Naive B cell (primary cell): ENCODE data around the gene GARNL3. TPM values are rescaled to one million over a fixed set of nuclear protein-coding genes. Genes with fewer than 3 reads are reported as not detected.

Experiments used
- ATAC-seq, 2 donors: fragments of 150-1000 bp; cut with Tn5 transposase; 2 replicates each; pipeline ENCODE4 v1.10.0; 2021; ENCODE audit warnings: low read depth in 2 of 2, mild to moderate bottlenecking in 2 of 2, moderate library complexity in 2 of 2
- DNase-seq: peaks from one replicate; pipeline ENCODE4 v3.0.0; 2022
- H3K27ac Mint-ChIP-seq, 6 donors: one replicate each; pipeline ENCODE4 v1.8.0; 2020 to 2022; ENCODE audit warnings: mild to moderate bottlenecking in 6 of 6, mixed read lengths in 6 of 6, moderate library complexity in 5 of 6, inconsistent platforms in 2 of 6
- H3K27me3 Mint-ChIP-seq, 3 donors: one replicate each; pipeline ENCODE4 v1.8.0; 2021 to 2022; ENCODE audit warnings: mixed read lengths in 3 of 3, mild to moderate bottlenecking in 1 of 3
- H3K36me3 Mint-ChIP-seq, 2 donors: one replicate each; pipeline ENCODE4 v1.8.0; 2020 to 2022; ENCODE audit warnings: mixed read lengths in 2 of 2, inconsistent platforms in 1 of 2, mild to moderate bottlenecking in 1 of 2
- H3K4me1 Mint-ChIP-seq, 3 donors: one replicate each; pipeline ENCODE4 v1.8.0; 2020 to 2022; ENCODE audit warnings: mixed read lengths in 3 of 3, inconsistent platforms in 1 of 3, mild to moderate bottlenecking in 1 of 3, moderate library complexity in 1 of 3
- H3K4me3 Mint-ChIP-seq, 8 donors: one replicate each; pipeline ENCODE4 v1.8.0; 2020 to 2022; ENCODE audit warnings: mild to moderate bottlenecking in 8 of 8, mixed read lengths in 8 of 8, moderate library complexity in 8 of 8, inconsistent platforms in 2 of 8
- H3K9me3 Mint-ChIP-seq, 7 donors: one replicate each; pipeline ENCODE4 v1.8.0; 2020 to 2022; ENCODE audit warnings: mixed read lengths in 7 of 7, mild to moderate bottlenecking in 5 of 7, inconsistent platforms in 2 of 7, moderate library complexity in 1 of 7
- polyA plus RNA-seq, 6 donors: library from polyadenylated mRNA; unstranded; fragments of 300-500 nt; fragmentation: Illumina TruSeq; gene quantifications; one replicate each; pipeline ENCODE4 v1.2.3, GENCODE V29; 2021; ENCODE audit warnings: low read depth in 6 of 6

Gene GARNL3
- polyA plus RNA-seq, 6 donors from 2014 or later = 0.71 to 3.1 (median 1.1) TPM; not detected in 2

DNA sequence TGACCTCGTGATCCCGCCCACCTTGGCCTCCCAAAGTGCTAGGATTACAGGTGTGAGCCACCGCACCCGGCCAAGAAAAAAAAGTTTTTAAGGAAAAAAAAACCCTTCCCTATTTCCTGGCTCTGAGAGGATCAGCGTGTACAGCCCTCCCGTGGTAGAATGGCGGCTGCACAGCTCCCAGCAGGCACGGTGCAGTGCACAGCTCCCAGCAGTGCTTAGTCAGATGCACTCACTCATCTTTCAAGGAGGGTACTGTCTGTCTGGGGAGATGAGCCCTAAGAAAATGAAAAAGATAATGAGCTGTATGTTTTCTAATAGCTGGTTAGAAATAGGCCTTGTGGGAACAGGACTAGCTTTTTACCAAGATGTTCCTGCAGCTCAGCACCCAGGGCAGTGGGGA is 95.7 kb downstream of the GARNL3 start:
- Mint-ChIP-seq H3K27ac (no peak overlapping the region), H3K9me3 (no peaks in the 10 kb centered on the region), H3K4me3 (no peak overlapping the region), H3K4me1 (peaks cover 0 to 3% (median 0%) of the 10 kb centered on the region in 3 donors), H3K27me3 (peaks cover 0 to 10% (median 9%) of the 10 kb centered on the region in 3 donors), H3K36me3 (peaks cover 0 to 4% of the 10 kb centered on the region in 2 donors)
- no peak for ATAC-seq
- no peak for DNase-seq

DNA sequence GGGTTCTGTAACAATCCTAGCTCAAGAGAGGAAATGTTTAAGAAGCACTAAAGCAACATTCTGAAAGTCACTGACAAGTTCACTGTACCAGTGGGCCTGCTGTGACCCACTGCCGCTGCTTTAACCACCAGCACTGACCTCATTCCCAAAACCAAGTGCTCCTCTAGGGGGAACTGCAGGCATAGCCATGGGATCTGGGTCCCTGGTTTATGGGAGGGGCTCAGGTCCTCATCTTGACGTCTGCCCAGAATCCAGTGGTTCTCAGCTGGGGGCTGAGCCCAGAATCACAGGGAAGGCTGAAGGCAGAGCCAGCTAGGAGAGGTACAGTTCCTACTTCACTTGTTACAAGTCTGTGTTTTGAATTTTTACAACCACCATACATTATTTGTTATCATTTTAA is 96.3 kb downstream of the GARNL3 start:
- H3K4me1 Mint-ChIP-seq = peaks cover 0 to 3% (median 0%) of the 10 kb centered on the region in 3 donors
- no peak overlapping the region for H3K4me3 Mint-ChIP-seq
- ATAC-seq (no peak), DNase-seq (no peak)
- H3K27me3 Mint-ChIP-seq = peaks cover 0 to 4% (median 3%) of the 10 kb centered on the region in 3 donors
- no peaks in the 10 kb centered on the region for H3K36me3 Mint-ChIP-seq
- peak overlapping the region in 1 of 6 donors; percentile 14 for H3K27ac Mint-ChIP-seq
- H3K9me3 Mint-ChIP-seq = no peaks in the 10 kb centered on the region

DNA sequence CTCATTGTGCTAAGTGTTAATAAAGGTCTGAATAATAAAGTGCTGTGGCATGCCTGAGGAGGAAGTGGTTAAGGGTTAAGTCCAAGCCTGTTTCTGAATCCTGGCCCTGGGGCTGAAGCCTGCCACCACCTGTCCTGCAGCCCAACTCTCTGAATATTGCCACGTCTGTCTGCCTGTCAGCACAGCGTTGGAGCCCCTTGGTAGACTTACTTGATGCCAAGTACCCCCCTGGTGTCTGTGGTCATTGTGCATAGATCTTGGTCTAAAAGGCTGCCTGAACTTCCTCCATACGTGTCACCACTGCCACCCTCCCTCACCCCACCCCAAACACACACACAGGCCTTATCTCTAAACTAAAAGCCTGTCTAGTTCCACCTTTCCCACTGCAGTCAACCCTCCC is 97.0 kb downstream of the GARNL3 start:
- H3K27ac Mint-ChIP-seq = no peak overlapping the region
- H3K4me3 Mint-ChIP-seq = no peak overlapping the region
- peaks cover 0 to 3% (median 0%) of the 10 kb centered on the region in 3 donors for H3K4me1 Mint-ChIP-seq
- DNase-seq (no peak), ATAC-seq (no peak)
- no peaks in the 10 kb centered on the region for H3K9me3 Mint-ChIP-seq
- H3K36me3 Mint-ChIP-seq = no peaks in the 10 kb centered on the region
- no peaks in the 10 kb centered on the region for H3K27me3 Mint-ChIP-seq

DNA sequence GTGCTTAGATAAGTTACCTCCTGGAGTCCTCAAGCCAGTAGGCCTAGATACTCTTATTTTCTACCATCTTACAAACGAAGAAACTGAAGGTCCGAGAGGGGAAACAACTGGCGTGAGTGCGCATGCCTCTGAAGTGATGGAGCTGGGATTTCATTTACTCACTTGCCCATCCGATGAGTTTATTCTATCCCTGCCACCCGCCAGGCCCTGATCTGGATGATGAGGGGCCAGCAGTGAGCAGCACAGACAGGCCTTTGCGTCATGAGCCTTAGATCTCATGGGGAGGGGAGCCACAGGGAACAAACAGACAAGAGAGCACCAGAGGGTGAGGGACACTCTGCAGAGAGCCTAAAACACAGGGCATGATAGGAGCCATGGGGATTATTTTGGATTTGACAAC is 98.3 kb downstream of the GARNL3 start:
- H3K36me3 Mint-ChIP-seq = no peaks in the 10 kb centered on the region
- DNase-seq = no peak
- no peaks in the 10 kb centered on the region for H3K9me3 Mint-ChIP-seq
- no peak for ATAC-seq
- H3K4me3 Mint-ChIP-seq = no peak overlapping the region
- H3K4me1 Mint-ChIP-seq = peaks cover 0 to 3% (median 0%) of the 10 kb centered on the region in 3 donors
- H3K27ac Mint-ChIP-seq = no peak overlapping the region
- H3K27me3 Mint-ChIP-seq = peaks cover 0 to 4% (median 0%) of the 10 kb centered on the region in 3 donors

DNA sequence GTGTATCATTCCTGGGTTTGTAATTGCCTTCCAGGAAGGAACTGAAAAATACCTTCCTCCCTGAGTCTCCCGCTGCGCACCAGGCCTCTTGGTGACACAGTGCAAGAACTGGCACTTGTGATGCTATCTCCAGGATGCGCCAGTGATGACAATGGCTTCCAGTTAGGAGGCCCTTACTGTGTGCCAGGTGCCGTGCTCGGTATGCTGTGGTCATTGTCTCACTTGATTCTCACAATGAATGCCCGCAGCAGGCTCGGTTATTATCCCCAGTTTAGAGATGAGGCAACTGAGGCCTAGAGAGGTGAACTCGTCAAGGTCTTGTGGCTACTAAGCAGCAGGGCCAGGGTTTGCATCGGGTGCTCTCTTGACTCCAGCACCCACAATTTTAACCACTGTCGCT is 100.9 kb downstream of the GARNL3 start:
- Mint-ChIP-seq H3K36me3 (peaks cover 0 to 7% of the 10 kb centered on the region in 2 donors), H3K27me3 (peaks cover 16 to 19% (median 17%) of the 10 kb centered on the region in 3 donors), H3K27ac (no peak overlapping the region), H3K4me1 (peaks cover 0 to 3% (median 0%) of the 10 kb centered on the region in 3 donors), H3K4me3 (no peak overlapping the region), H3K9me3 (no peaks in the 10 kb centered on the region)
- ATAC-seq = no peak
- DNase-seq = no peak

DNA sequence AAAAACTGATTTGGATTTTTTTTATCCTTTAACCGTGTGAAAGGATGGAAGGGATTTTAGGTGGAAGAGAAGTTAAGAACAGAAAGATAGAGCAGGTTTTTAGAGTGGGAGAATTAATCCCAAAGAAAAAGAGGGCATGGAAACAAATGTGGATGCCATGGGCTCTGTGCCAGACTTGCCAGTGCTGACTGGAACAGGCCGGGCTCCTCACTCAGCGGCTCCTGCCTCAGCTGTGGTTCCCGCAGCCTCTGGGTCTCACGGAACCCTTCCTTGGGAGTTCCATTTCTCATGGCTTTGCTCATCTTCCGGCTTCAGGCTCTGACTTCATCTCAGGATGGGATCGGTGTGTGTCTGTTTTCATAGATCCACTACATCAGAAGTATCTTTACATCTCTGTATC is 102.0 kb downstream of the GARNL3 start:
- ATAC-seq = no peak
- H3K27ac Mint-ChIP-seq = no peak overlapping the region
- no peak overlapping the region for H3K4me3 Mint-ChIP-seq
- H3K4me1 Mint-ChIP-seq = peaks cover 0 to 3% (median 0%) of the 10 kb centered on the region in 3 donors
- peaks cover 0 to 7% of the 10 kb centered on the region in 2 donors for H3K36me3 Mint-ChIP-seq
- DNase-seq = no peak
- no peaks in the 10 kb centered on the region for H3K9me3 Mint-ChIP-seq
- peaks cover 24 to 29% (median 28%) of the 10 kb centered on the region in 3 donors for H3K27me3 Mint-ChIP-seq

DNA sequence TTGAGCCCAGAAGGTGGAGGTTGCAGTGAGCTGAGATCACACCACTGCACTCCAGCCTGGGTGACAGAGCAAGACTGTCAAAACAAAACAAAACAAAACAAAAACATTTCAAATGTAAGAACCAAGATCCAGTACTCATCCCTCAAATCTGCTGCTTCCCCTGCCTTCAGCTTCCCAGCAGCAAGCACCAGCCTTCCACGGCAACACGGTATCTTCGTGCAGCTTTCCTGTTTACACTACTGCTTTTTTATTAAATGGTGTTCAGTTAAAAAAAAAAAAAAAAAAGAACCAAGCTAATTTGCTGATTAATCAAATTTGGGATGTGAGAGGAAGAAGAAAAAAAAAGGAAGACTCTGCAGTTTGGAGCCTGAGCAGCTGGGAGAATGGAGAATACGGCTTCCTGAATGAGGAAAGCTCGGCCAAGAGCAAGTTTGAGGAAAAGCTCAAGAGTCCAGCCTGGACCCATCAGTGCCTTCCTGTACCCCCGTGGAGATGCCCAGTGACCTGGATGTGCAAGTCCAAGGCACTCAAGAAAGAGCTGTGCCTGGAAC is 104.4 kb downstream of the GARNL3 start:
- peaks cover 0 to 7% of the 10 kb centered on the region in 2 donors for H3K36me3 Mint-ChIP-seq
- DNase-seq = no peak
- peaks cover 34 to 42% (median 36%) of the 10 kb centered on the region in 3 donors for H3K27me3 Mint-ChIP-seq
- H3K9me3 Mint-ChIP-seq = no peaks in the 10 kb centered on the region
- H3K27ac Mint-ChIP-seq = no peak overlapping the region
- no peaks in the 10 kb centered on the region for H3K4me1 Mint-ChIP-seq
- H3K4me3 Mint-ChIP-seq = no peak overlapping the region
- ATAC-seq = no peak

DNA sequence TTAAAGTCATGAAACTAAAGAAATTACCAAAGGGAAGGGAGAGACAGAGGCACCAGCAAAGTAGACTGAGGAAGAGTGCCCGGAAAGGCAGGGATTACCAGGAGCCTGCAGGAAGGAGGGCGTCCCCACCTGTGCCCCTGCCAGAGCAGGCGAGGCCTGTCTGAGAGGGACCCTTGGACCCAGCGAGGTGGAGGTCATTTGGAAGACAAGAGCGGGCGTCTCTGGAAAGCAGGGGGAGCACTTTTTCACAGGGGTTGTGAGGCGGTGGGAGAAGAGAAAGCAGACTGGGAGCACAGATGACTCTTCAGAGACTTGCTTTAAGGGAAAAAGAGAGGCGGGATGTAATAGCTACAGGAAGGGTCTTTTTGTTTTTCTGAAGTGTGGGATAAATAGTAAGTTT is 104.9 kb downstream of the GARNL3 start:
- no peaks in the 10 kb centered on the region for H3K9me3 Mint-ChIP-seq
- H3K27me3 Mint-ChIP-seq = peaks cover 36 to 42% (median 37%) of the 10 kb centered on the region in 3 donors

DNA sequence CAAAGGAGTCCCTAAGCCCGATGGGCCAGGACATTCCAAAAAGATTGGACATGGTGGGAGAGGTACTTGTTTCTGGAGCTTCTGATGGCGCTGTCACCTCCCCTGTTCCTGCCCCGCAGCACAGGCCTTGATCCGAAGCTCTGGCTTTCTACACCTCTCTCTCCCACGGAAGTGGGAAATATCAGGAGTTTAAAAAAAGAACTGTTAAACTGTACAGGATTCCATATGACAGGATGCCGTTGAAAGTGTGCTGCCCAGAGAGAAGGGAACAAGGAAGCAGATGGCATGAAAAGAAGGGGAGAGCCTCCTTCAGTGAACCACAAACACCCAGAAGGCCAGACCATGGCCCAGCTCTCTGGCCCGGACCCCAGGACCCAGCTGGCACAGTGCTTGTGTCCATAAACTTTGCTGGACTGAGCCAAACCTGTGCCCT is 105.6 kb downstream of the GARNL3 start:
- Mint-ChIP-seq H3K36me3 (peaks cover 0 to 7% of the 10 kb centered on the region in 2 donors), H3K4me3 (no peak overlapping the region), H3K27ac (no peak overlapping the region), H3K9me3 (no peaks in the 10 kb centered on the region), H3K4me1 (no peaks in the 10 kb centered on the region), H3K27me3 (peaks cover 36 to 42% (median 40%) of the 10 kb centered on the region in 3 donors)
- no peak for DNase-seq
- no peak for ATAC-seq

More for the DNA sequence above, 104.9 kb downstream of the GARNL3 start:
- DNase-seq (no peak), ATAC-seq (no peak)
- H3K4me1 Mint-ChIP-seq = no peaks in the 10 kb centered on the region
- no peak overlapping the region for H3K4me3 Mint-ChIP-seq
- peak overlapping the region in 1 of 6 donors; percentile 29 for H3K27ac Mint-ChIP-seq
- peaks cover 0 to 7% of the 10 kb centered on the region in 2 donors for H3K36me3 Mint-ChIP-seq

DNA sequence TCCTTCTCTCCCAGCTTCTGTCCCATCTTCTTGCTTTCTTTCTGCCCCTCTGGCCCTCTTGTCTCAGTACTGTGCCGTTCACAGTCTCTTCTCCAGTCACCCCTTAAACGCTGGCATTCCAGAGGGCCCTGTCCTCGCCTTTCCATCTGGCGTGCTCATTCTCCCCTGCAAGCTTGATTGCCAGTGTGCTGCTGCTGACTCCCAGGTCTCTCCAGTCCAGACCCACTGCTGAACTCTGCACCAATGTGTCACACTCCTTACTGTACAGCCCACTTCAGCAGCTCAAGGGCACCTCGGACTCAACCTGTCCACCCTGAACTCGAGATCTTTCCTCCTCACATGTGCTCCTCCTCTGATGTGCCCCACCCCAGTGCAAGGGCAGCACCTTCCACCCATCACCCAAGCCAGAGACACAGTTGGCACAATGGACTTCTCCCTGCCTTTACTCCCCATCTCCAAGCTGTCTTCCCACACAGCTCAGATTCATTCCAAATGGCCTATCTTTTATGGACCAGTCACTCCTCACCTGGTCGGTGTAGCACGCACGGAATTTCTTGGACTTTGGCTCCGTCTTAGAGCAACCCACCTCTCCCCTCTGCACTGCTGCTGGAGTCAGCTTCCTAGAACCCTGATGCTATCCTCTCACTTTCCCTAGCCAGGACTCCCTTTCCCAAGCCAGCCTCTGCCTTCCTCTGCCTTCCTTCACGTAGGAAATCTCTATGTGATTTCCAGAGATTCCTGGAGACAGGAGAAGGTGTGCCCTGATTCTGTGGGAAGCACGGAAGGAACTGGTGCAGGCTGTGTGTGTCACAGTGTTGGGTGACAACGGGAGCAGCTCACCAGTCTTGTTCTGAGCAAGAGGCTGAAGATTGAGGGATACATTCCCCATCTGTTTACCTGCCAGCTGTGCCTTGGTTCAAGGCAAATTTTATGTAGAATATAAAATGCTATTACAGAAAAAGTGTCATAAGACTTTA is 106.4 kb downstream of the GARNL3 start:
- H3K9me3 Mint-ChIP-seq = no peaks in the 10 kb centered on the region
- no peaks in the 10 kb centered on the region for H3K4me1 Mint-ChIP-seq
- peaks cover 0 to 7% of the 10 kb centered on the region in 2 donors for H3K36me3 Mint-ChIP-seq
- no peak for DNase-seq
- no peak for ATAC-seq
- peak overlapping the region in 1 of 6 donors; percentile 34 for H3K27ac Mint-ChIP-seq
- peaks cover 36 to 46% (median 42%) of the 10 kb centered on the region in 3 donors for H3K27me3 Mint-ChIP-seq
- H3K4me3 Mint-ChIP-seq = no peak overlapping the region

DNA sequence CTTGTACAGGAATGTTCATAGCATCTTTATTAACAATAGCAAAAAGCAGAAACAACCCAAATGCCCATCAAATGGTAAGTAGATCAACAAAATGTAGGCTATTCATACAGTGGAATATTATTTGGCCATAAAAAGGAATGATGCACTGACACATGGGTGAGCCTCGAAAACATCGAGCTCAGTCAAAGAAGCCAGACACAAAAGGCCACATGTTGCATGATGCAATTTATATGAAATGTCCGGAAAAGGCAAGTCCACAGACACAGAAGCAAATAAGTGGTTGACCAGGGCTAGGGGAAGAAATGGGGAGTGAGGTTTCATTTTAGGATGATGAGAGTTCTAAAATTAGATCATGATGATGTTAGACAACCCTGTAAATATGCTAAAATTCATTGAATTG is 115.9 kb downstream of the GARNL3 start:
- Mint-ChIP-seq H3K4me1 (no peaks in the 10 kb centered on the region), H3K9me3 (peaks cover 0 to 10% (median 7%) of the 10 kb centered on the region in 7 donors), H3K4me3 (no peak overlapping the region), H3K27me3 (peaks cover 26 to 46% (median 29%) of the 10 kb centered on the region in 3 donors), H3K36me3 (no peaks in the 10 kb centered on the region), H3K27ac (no peak overlapping the region)
- no peak for DNase-seq
- no peak for ATAC-seq

DNA sequence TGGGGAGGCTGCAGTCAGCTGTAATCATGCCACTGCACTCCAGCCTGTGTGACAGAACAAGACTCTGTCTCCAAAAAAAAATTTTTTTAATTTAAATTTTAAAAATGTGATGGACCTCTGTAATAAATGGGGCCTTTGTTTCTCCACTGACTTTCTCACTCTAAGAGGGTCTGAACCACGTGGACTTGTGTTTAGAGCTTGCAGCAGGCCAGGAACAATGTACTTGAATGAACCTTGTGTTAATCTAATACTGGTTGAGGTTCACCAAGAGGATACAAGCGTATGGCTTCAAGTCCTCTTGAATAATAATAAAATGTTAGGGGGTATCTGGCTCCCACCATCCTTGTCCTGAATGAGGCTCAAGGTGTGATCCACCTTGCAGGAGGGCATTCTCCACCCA is 118.0 kb downstream of the GARNL3 start:
- Mint-ChIP-seq H3K27me3 (peaks cover 33 to 51% (median 44%) of the 10 kb centered on the region in 3 donors), H3K4me1 (no peaks in the 10 kb centered on the region), H3K36me3 (no peaks in the 10 kb centered on the region), H3K4me3 (no peak overlapping the region), H3K9me3 (peaks cover 0 to 10% (median 7%) of the 10 kb centered on the region in 7 donors), H3K27ac (no peak overlapping the region)
- ATAC-seq = no peak
- no peak for DNase-seq

DNA sequence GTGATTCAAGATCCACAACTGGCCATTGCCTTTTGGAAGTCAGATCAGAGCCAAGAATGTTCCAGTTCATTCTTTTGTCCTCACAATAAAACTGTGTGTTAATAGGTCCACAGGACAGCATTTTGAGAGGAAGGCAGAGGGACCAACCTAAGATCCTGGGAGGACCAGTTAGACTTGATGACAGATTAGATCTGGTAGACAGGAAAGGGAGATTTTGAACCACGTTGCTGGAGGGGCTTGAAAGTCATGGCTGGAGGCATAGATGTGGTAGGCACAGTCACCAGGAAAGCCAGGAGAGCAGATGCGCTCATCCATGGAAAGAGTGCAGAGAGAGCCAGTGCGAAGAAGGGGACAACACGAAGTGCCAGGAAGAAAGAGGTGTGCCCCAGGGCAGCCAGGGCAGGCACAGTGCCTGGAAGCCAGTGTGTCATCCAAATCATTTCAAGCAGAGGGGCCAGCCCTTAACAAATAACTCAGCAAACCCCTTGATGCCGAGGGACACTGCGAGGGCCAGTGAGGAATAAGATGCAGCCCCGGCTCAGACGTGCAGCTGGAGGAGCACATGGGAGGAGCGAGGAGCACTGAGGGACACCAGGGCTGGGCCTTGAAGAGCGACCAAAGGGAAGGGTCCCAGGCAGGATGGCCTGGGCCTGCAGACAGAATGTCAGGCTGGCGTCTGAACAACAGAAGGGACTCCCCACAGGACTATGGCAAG is 119.6 kb downstream of the GARNL3 start:
- peaks cover 0 to 5% (median 0%) of the 10 kb centered on the region in 3 donors for H3K4me1 Mint-ChIP-seq
- DNase-seq (no peak), ATAC-seq (no peak)
- peaks cover 42 to 63% (median 54%) of the 10 kb centered on the region in 3 donors for H3K27me3 Mint-ChIP-seq
- peaks cover 0 to 5% (median 3%) of the 10 kb centered on the region in 7 donors for H3K9me3 Mint-ChIP-seq
- no peaks in the 10 kb centered on the region for H3K36me3 Mint-ChIP-seq
- peak overlapping the region in 2 of 6 donors; percentile 50 to 70 for H3K27ac Mint-ChIP-seq
- no peak overlapping the region for H3K4me3 Mint-ChIP-seq
